Measurements from ENCODE around the gene MGAT4A. TPM values are rescaled to one million over a fixed set of nuclear protein-coding genes. Genes with fewer than 3 reads are reported as not detected.

MGAT4A gene
- total RNA-seq, 6 experiments from 2014 or later, result 0.14 TPM; not detected in 5

- no peak overlapping the region for H3K4me3 Mint-ChIP-seq
- H3K9me3 Mint-ChIP-seq, result 0 out of 2 replicates have a peak, but pooled peaks cover 2% of the 10 kb centered on the region
- peaks cover 6% of the 10 kb centered on the region for H3K36me3 Mint-ChIP-seq (ENCODE audit: low read depth)
- no peaks in the 10 kb centered on the region for H3K27me3 Mint-ChIP-seq (ENCODE audit: insufficient read depth)
- H3K4me1 Mint-ChIP-seq (ENCODE audit: low read depth), result no peaks in the 10 kb centered on the region; the same call in 1 of the 2 replicates
- DNase-seq, result no peak
- H3K27ac Mint-ChIP-seq, result no peak overlapping the region
- TF ChIP-seq, protein P1, sequence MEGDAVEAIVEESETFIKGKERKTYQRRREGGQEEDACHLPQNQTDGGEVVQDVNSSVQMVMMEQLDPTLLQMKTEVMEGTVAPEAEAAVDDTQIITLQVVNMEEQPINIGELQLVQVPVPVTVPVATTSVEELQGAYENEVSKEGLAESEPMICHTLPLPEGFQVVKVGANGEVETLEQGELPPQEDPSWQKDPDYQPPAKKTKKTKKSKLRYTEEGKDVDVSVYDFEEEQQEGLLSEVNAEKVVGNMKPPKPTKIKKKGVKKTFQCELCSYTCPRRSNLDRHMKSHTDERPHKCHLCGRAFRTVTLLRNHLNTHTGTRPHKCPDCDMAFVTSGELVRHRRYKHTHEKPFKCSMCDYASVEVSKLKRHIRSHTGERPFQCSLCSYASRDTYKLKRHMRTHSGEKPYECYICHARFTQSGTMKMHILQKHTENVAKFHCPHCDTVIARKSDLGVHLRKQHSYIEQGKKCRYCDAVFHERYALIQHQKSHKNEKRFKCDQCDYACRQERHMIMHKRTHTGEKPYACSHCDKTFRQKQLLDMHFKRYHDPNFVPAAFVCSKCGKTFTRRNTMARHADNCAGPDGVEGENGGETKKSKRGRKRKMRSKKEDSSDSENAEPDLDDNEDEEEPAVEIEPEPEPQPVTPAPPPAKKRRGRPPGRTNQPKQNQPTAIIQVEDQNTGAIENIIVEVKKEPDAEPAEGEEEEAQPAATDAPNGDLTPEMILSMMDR (IDR thresholded peaks at IDR 0.05), result no peak
Measured at GRCh38 chr2:98588880-98589431, 142.0 kb downstream of the MGAT4A start.

DNA sequence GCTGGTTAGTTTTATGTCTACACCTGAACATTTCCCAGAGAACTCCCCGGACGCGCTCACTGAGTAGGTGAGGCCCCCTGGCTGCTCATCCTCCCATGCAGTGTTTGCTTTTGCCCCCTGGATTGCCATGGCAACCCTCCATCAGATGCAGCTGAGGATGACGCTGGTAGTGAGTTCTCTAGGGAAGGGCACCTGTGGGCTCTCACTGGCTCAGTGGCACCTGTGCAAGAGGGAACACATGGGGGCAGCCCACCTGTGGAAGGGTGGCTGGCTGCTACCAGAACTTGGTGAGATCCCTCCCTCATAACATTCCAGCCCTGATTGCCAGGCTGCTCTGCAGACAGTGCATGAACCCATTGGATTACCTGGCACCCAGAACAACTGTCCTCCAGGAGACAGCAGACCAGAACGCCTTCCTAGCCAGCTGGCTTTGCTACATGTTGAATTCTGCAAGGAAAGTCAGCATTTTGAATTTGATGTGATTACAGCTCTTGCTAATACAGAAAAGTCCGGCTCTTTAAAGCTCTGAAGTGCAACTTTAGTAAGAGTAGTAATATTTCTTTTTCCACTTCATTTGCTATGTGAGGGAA lies 144.3 kb downstream of the MGAT4A start:
- Mint-ChIP-seq H3K4me3 (no peak overlapping the region), H3K27ac (no peak overlapping the region), H3K9me3 (no peaks in the 10 kb centered on the region), H3K27me3 (ENCODE audit: insufficient read depth) (no peaks in the 10 kb centered on the region), H3K4me1 (ENCODE audit: low read depth) (no peaks in the 10 kb centered on the region; the same call in 1 of the 2 replicates), H3K36me3 (ENCODE audit: low read depth) (no peaks in the 10 kb centered on the region; the same call in none of the 2 replicates)
- TF ChIP-seq, protein P1 (IDR thresholded peaks at IDR 0.05), result no peak
- no peak for DNase-seq

DNA sequence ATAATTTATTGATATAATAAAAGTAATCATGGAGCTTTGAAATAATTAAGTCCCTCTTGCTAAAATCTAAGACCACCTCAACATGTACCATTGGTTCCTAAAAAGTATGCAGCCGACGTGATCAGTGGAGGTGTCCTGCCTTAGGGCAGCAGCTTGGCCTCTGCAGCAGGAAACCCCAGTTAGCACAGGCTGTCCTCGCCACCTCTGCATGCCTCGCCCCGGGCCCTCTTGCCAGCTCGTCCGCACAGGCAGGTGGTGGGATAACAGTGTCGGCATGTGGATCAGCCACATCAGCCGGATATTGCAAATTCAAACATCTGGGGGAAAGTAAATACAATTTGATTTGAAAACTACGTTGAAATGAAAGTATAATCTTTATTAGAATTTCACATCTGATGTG lies 145.5 kb downstream of the MGAT4A start:
- no peak overlapping the region for H3K27ac Mint-ChIP-seq

DNA sequence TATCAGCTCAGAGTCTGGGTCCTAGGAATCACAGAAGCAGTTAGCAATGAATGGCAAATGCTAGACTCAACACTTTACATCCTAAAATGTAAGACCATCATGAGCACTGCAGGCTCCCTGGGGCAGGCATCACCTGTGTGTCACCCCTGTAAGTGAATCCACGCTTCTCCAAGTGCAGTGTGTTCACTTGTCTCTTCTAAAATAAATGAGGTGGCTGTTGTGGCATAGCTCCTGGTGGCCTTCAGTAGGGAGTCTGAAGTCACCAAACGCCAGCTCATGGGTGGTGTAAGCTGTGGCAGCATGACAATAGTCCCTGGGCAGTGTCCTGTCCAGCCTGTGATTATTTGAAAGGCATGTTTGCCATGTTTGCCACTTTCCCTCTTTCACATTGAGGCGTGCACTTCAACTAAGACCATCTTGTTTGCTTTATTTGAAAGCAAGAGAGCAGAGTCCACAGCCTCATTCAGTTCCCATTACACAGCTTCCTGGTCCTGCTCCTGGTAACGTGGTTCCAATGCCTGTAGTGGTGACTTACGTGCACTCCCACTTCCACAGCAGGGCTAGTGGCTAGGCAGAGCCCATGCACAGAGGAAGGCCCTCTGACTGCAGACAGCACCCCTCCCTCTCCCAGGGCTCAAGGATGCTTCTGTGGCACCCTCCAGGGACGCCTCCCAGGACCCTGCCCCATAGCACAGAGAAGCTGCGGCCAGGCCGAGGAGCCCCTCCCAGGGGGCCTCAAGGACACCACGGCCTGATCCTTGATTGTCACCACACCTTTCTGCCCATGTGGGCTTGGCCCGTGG lies 146.9 kb downstream of the MGAT4A start:
- no peaks in the 10 kb centered on the region for H3K27me3 Mint-ChIP-seq (ENCODE audit: insufficient read depth)
- no peaks in the 10 kb centered on the region for H3K4me1 Mint-ChIP-seq (ENCODE audit: low read depth)
- TF ChIP-seq, protein P1 (IDR thresholded peaks at IDR 0.05), result no peak
- H3K9me3 Mint-ChIP-seq, result no peaks in the 10 kb centered on the region
- H3K4me3 Mint-ChIP-seq, result no peak overlapping the region
- no peak for DNase-seq
- no peak overlapping the region for H3K27ac Mint-ChIP-seq
- no peaks in the 10 kb centered on the region; the same call in 1 of the 2 replicates for H3K36me3 Mint-ChIP-seq (ENCODE audit: low read depth)

More for the DNA sequence above, 145.5 kb downstream of the MGAT4A start:
- TF ChIP-seq, protein P1 (IDR thresholded peaks at IDR 0.05), result no peak
- Mint-ChIP-seq H3K27me3 (ENCODE audit: insufficient read depth) (no peaks in the 10 kb centered on the region), H3K4me3 (no peak overlapping the region), H3K4me1 (ENCODE audit: low read depth) (no peaks in the 10 kb centered on the region), H3K36me3 (ENCODE audit: low read depth) (no peaks in the 10 kb centered on the region; the same call in 1 of the 2 replicates), H3K9me3 (no peaks in the 10 kb centered on the region)
- DNase-seq, result no peak

DNA sequence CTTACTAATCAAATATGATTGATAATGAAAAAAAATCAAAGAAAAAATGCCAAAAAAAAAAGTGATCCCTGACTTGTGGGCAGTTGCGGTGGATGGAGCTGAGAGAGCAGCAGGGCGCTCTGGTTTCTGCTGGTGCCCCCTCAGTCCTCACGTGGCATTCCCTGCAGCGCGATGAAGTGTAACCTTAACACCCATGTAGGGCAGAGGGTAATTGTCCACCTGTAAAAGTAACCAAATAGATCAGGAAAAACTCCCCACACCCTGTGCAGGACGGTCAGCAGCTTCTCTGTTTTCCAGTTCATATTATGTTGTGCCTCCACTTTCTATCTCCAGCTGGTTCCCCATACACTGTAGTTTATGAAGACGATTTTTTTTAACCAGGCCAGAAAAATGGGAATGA lies 147.7 kb downstream of the MGAT4A start:
- no peak overlapping the region for H3K4me3 Mint-ChIP-seq
- TF ChIP-seq, protein P1 (IDR thresholded peaks at IDR 0.05), result no peak
- no peak for DNase-seq
- H3K9me3 Mint-ChIP-seq, result no peaks in the 10 kb centered on the region
- H3K27ac Mint-ChIP-seq, result no peak overlapping the region
- no peaks in the 10 kb centered on the region for H3K4me1 Mint-ChIP-seq (ENCODE audit: low read depth)
- no peaks in the 10 kb centered on the region for H3K27me3 Mint-ChIP-seq (ENCODE audit: insufficient read depth)
- H3K36me3 Mint-ChIP-seq (ENCODE audit: low read depth), result no peaks in the 10 kb centered on the region; the same call in 1 of the 2 replicates

Data from HFFc6 (cell line).